ENCODE measurements around the gene P2RX7.

DNA sequence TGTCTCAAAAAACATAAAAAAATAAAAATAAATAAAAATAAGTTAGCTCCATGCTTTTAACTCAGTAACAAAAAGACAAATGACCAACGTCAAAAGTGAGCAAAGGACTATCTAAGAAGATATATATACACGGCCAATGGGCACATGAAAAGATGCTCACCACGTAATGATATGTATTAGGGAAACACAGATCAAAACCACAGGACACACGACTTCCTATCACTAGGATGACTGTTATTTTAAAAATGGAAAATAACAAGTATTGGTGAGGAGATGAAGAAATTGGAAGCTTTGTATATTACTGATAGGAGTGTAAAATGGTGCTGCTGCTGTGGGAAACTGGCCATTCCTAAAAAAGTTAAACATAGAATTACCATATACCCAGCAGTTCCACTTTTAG lies 20.2 kb upstream of the P2RX7 start:
- TF ChIP-seq, protein P1, sequence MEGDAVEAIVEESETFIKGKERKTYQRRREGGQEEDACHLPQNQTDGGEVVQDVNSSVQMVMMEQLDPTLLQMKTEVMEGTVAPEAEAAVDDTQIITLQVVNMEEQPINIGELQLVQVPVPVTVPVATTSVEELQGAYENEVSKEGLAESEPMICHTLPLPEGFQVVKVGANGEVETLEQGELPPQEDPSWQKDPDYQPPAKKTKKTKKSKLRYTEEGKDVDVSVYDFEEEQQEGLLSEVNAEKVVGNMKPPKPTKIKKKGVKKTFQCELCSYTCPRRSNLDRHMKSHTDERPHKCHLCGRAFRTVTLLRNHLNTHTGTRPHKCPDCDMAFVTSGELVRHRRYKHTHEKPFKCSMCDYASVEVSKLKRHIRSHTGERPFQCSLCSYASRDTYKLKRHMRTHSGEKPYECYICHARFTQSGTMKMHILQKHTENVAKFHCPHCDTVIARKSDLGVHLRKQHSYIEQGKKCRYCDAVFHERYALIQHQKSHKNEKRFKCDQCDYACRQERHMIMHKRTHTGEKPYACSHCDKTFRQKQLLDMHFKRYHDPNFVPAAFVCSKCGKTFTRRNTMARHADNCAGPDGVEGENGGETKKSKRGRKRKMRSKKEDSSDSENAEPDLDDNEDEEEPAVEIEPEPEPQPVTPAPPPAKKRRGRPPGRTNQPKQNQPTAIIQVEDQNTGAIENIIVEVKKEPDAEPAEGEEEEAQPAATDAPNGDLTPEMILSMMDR (IDR thresholded peaks at IDR 0.05 in 4 of 5, conservative IDR thresholded peaks at IDR 0.05 in 1 of 5) = no peak
- TF ChIP-seq POLR2A (IDR thresholded peaks at IDR 0.05) = no peak

Measured in gastrocnemius medialis (tissue), 4 donors.